WI38 (cell line): ENCODE data around the gene FBN1.

Experiments used
- H3K4me3 ChIP-seq: 2 replicates; pipeline ENCODE4 v1.5.1; 2011; ENCODE audit warnings: low read depth, mild to moderate bottlenecking, control low read depth, low read length
- TF ChIP-seq, protein P1 (sequence below): IDR thresholded peaks from 2 replicates; pipeline ENCODE4 v1.5.1; 2012; ENCODE audit warnings: low read depth, mild to moderate bottlenecking, control low read depth, low read length

FBN1 gene

DNA sequence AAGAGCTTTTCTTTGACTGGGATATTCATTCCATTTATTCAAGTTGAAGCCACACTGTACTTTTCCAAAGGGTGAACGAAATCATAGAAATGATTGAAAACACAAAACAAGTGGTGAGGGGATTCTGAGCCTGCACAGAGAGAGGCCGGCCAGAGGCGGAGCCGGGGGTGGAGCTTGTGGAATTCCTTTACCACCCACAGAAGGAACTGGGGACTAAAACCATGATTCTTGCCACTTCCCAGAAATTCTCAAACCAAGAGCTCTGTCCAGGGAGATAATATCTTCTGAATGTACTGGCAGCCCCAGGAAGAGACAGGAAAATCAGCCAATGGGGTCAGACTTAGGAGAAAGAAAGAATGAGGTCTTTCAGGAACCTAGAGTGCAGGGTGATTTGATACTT is 20.8 kb downstream of the FBN1 start:
- TF ChIP-seq, protein P1, sequence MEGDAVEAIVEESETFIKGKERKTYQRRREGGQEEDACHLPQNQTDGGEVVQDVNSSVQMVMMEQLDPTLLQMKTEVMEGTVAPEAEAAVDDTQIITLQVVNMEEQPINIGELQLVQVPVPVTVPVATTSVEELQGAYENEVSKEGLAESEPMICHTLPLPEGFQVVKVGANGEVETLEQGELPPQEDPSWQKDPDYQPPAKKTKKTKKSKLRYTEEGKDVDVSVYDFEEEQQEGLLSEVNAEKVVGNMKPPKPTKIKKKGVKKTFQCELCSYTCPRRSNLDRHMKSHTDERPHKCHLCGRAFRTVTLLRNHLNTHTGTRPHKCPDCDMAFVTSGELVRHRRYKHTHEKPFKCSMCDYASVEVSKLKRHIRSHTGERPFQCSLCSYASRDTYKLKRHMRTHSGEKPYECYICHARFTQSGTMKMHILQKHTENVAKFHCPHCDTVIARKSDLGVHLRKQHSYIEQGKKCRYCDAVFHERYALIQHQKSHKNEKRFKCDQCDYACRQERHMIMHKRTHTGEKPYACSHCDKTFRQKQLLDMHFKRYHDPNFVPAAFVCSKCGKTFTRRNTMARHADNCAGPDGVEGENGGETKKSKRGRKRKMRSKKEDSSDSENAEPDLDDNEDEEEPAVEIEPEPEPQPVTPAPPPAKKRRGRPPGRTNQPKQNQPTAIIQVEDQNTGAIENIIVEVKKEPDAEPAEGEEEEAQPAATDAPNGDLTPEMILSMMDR = no peak
- H3K4me3 ChIP-seq = no peak overlapping the region

DNA sequence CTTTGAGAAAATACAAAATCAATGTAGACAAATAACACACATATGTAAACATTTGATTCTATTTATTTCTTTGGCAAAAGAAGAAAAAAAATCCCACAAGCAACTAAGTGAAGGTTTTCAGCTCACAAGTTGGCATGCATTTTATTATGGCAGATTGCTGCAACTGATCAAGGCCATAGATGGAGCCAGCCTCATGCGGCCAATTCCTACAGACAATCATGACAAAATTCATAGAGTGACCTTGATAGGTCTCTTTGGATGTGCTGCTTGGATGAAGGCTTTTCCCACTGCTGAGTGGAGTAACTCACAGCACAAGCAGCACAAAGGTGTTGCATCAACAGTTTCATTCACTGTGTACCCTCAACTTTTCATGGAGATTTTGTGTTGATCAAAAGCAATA is 22.1 kb downstream of the FBN1 start:
- no peak overlapping the region for H3K4me3 ChIP-seq
- TF ChIP-seq, protein P1 = no peak

- H3K4me3 ChIP-seq = no peak overlapping the region
- TF ChIP-seq, protein P1 = no peak
These were observed 23.3 kb downstream of the FBN1 start for GRCh38 chr15:48622237-48622636.

GRCh38 chr15:48619446-48619845 is 26.1 kb downstream of the FBN1 start:
- H3K4me3 ChIP-seq = no peak overlapping the region
- TF ChIP-seq, protein P1 = no peak

DNA sequence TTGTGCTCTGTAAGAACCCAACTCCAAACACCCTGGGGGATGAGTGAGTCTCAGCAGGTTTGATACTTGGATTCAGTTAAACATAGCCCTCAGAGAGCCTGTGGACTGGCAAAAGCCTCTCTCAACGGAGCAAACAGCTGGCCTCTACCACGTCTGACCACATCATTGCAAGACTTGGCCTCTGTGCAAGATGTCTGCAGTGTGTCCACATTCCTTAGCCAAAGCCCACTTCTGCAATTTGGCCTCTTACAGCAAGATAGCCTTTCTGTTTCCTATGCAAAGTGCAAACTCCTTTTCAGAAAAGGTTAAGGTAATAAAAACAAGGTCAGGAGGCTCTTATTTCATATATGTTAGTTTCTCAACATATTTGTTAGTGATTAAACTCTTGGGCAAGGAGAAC is 27.9 kb downstream of the FBN1 start:
- TF ChIP-seq, protein P1 = no peak
- no peak overlapping the region for H3K4me3 ChIP-seq

DNA sequence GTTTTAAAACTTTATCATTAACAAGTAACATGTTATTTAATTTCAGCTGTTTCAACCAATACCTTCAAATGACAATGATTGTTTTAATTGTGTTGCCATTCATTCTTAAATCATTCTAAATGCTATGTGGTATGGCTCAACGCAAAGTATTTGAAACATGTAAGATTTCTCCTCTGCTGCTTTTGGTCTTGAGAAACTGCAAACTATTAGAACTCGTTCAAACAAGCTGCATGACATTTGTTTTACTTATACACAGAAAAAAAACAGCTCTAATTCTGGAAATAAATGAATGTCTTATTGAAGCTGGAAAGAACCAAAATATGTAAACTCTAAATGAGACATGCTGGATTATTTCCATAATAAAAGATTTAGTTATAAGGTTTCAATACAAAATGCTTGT is 29.3 kb downstream of the FBN1 start:
- TF ChIP-seq, protein P1 = no peak
- no peak overlapping the region for H3K4me3 ChIP-seq

DNA sequence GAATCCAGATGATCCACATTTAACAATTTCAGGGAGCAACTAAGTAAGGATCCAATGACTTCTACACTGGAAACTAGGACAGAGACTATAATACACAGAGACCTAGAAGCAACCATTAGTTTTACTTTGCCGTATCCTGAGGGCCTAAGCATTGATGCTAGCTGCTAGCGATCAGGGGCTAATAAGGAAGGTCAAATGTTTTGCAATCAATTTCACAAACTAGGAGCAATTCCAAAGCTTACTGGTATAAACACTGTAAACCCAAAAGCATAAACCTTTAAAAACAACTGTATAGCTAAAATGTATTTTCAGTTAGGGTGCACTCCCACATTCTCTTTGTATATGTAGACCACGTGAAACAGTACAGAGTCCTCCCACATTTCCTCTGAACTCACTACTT is 31.5 kb downstream of the FBN1 start:
- H3K4me3 ChIP-seq = no peak overlapping the region
- TF ChIP-seq, protein P1 = no peak
